DND-41 (cell line): ENCODE results near the gene FHL2.

ENCODE experiments used
- EZH2 ChIP-seq: IDR thresholded peaks from 3 replicates; pipeline ENCODE4 v1.6.1; 2012; ENCODE audit warnings: borderline replicate concordance, low read depth, mild to moderate bottlenecking, moderate library complexity, low read length, inconsistent platforms; ENCODE audit not compliant: severe bottlenecking
- TF ChIP-seq, protein P1 (sequence below): IDR thresholded peaks from 2 replicates; pipeline ENCODE4 v1.5.1; 2012; ENCODE audit warnings: borderline replicate concordance, low read length, moderate library complexity, mild to moderate bottlenecking; ENCODE audit not compliant: poor library complexity, severe bottlenecking; ENCODE audit errors: extremely low read depth

DNA sequence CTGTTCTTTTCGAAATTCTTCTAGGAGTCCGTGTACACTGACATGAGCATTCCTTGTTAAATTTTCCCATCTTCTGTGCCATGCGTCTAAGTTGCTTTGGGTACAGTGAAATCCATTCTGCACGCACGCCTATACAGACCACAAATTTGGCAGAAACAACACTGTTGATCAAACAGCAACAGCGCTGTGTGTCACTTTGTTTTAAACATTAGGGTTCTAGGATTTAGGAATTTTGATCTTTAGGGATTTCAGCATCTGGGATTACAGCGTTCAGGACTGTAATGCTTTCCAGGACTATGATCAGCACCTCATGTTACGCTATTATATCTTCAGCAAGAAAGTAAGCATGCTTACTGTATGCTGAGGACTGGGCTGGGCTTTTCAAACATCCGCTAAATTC lies 47.1 kb upstream of the FHL2 start:
- TF ChIP-seq, protein P1, sequence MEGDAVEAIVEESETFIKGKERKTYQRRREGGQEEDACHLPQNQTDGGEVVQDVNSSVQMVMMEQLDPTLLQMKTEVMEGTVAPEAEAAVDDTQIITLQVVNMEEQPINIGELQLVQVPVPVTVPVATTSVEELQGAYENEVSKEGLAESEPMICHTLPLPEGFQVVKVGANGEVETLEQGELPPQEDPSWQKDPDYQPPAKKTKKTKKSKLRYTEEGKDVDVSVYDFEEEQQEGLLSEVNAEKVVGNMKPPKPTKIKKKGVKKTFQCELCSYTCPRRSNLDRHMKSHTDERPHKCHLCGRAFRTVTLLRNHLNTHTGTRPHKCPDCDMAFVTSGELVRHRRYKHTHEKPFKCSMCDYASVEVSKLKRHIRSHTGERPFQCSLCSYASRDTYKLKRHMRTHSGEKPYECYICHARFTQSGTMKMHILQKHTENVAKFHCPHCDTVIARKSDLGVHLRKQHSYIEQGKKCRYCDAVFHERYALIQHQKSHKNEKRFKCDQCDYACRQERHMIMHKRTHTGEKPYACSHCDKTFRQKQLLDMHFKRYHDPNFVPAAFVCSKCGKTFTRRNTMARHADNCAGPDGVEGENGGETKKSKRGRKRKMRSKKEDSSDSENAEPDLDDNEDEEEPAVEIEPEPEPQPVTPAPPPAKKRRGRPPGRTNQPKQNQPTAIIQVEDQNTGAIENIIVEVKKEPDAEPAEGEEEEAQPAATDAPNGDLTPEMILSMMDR: no peak
- TF ChIP-seq EZH2: no peak
